Measurements from ENCODE around the gene TMEM72. TPM values are rescaled to one million over a fixed set of nuclear protein-coding genes. Genes with fewer than 3 reads are reported as not detected.
"Not testable (repeated sequence)": the region's sequence is repeated elsewhere in the genome, so short reads cannot be mapped to it uniquely, and the experiment has no call there.

TMEM72 gene
- total and polyA plus RNA-seq, 2 donors (not counting 3 experiments of a cell fraction or from before 2014, with no cell fraction given) = not detected

DNA sequence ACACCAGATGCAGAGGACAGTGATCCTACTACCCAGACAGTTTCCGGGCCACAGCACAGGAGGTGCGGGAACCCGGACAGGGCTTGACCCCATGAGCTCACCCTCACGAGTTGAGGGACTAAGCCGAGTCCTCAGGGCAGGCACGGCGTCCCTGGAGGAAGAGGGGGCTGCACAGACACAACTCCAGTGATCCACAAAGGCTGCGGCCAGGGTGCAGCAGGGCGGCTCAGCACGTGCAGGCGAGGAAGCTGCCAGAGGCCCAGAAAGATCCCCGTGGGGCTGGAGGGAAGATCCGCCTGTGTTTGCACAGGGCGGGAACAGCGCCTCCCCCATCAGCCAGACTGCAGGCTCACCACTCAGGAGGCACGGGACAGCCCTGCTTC is 45.9 kb upstream of the TMEM72 start:
- Histone ChIP-seq H3K9me1 (replicated peaks; ENCODE audit: control insufficient read depth, extremely low read depth, insufficient read depth, low read length) (no peaks in the 10 kb centered on the region), H3K4me2 (ENCODE audit: insufficient read depth, low read length) (peak overlapping the region; percentile 76), H3K27me3 (ENCODE audit: control insufficient read depth in 2 of 2, insufficient read depth in 2 of 2, low read length in 2 of 2) (no peaks in the 10 kb centered on the region), H3K36me3 (ENCODE audit: control insufficient read depth in 2 of 2, extremely low read depth in 1 of 2, insufficient read depth in 2 of 2, low read length in 2 of 2) (no peaks in the 10 kb centered on the region), H3K4me1 (ENCODE audit: control insufficient read depth, extremely low read depth, insufficient read depth, low read length) (peaks cover 5% of the 10 kb centered on the region), H3K9ac (replicated peaks; ENCODE audit: extremely low read depth, insufficient read depth, low read length) (no peak overlapping the region), H3K79me2 (ENCODE audit: control insufficient read depth, insufficient read depth, low read length) (no peaks in the 10 kb centered on the region), H3K27ac (ENCODE audit: insufficient read depth, low read depth, low read length) (no peak overlapping the region), H3K9me3 (replicated peaks; ENCODE audit: control insufficient read depth, insufficient read depth, low read length) (no peaks in the 10 kb centered on the region), H4K20me1 (replicated peaks; ENCODE audit: control insufficient read depth, extremely low read depth, insufficient read depth, low read length) (no peaks in the 10 kb centered on the region), H2AFZ (ENCODE audit: low read depth, low read length) (peak overlapping the region; percentile 9), H3K4me3 (replicated peaks in 1 of 3; ENCODE audit: insufficient read depth in 1 of 3, low read depth in 1 of 3, low read length in 3 of 3) (no peak overlapping the region)
- TF ChIP-seq POLR2A (IDR thresholded peaks at IDR 0.05; ENCODE audit: low read depth, low read length) (no peak), FOS (IDR thresholded peaks at IDR 0.05; ENCODE audit: borderline replicate concordance, insufficient read depth, low read length) (no peak), EZH2 (IDR thresholded peaks at IDR 0.05; ENCODE audit: borderline replicate concordance, low read depth, low read length, severe bottlenecking) (no peak), GATA2 (IDR thresholded peaks at IDR 0.05; ENCODE audit: insufficient read depth, insufficient read length, low read depth, low read length) (no peak), POLR2AphosphoS5 (IDR thresholded peaks at IDR 0.05; ENCODE audit: insufficient read depth, low read depth, low read length) (no peak), MYC (IDR thresholded peaks at IDR 0.05; ENCODE audit: low read depth, low read length) (no peak), JUN (IDR thresholded peaks at IDR 0.05; ENCODE audit: borderline replicate concordance, insufficient read depth, insufficient read length, low read depth) (no peak)
- TF ChIP-seq, protein P1, sequence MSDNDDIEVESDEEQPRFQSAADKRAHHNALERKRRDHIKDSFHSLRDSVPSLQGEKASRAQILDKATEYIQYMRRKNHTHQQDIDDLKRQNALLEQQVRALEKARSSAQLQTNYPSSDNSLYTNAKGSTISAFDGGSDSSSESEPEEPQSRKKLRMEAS (IDR thresholded peaks at IDR 0.05; ENCODE audit: insufficient read depth, insufficient read length) = no peak
- TF ChIP-seq, protein P2, sequence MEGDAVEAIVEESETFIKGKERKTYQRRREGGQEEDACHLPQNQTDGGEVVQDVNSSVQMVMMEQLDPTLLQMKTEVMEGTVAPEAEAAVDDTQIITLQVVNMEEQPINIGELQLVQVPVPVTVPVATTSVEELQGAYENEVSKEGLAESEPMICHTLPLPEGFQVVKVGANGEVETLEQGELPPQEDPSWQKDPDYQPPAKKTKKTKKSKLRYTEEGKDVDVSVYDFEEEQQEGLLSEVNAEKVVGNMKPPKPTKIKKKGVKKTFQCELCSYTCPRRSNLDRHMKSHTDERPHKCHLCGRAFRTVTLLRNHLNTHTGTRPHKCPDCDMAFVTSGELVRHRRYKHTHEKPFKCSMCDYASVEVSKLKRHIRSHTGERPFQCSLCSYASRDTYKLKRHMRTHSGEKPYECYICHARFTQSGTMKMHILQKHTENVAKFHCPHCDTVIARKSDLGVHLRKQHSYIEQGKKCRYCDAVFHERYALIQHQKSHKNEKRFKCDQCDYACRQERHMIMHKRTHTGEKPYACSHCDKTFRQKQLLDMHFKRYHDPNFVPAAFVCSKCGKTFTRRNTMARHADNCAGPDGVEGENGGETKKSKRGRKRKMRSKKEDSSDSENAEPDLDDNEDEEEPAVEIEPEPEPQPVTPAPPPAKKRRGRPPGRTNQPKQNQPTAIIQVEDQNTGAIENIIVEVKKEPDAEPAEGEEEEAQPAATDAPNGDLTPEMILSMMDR (IDR thresholded peaks at IDR 0.05; ENCODE audit: extremely low read depth in 1 of 2, insufficient read depth in 1 of 2, low read depth in 1 of 2, low read length in 2 of 2) = no peak
- no peak for DNase-seq (ENCODE audit: low read depth, low spot score)
- no peak for FAIRE-seq
- ChIA-PET CTCF (interaction anchor here (1.2 to 2.2 kb wide), 3 partner anchors 11 to 23 kb away, joined by 3 to 11 read pairs (median 3); no protein-coding TSS in a partner anchor), POLR2A (no interaction called here)
- BruUV-seq (replicated peaks) = no TSS peak
- intact Hi-C loops (cut with micrococcal nuclease) = loop anchor here (2.0 to 10.0 kb wide), 3 partner anchors 478 to 820 kb away; no protein-coding TSS in a partner anchor
- dilution Hi-C loops (cut with MboI; ENCODE audit: extremely low pct_ligation_motif_present, low sequenced_read_pairs) = no loop called here

DNA sequence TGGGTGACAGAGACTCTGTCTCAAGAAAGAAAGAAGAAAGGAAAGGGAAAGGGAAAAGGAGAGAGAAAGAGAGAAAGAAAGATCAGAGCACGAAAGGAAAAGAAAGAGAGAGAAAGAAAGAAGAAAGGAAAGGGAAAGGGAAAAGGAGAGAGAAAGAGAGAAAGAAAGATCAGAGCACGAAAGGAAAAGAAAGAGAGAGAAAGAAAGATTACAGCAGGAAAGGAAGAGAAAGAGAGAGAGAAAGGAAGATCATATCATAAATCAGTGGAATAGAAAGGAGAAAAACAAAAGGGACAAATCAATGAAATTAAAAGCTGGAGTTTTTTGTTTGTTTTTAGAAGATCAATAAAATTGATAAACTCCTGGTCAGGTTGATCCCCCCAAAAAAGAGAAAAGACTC is 44.8 kb upstream of the TMEM72 start:
- H2AFZ ChIP-seq (ENCODE audit: low read depth, low read length); dilution Hi-C loops (cut with MboI; ENCODE audit: extremely low pct_ligation_motif_present, low sequenced_read_pairs); H3K27ac ChIP-seq (ENCODE audit: insufficient read depth, low read depth, low read length); H3K9me3 ChIP-seq (replicated peaks; ENCODE audit: control insufficient read depth, insufficient read depth, low read length); H3K4me3 ChIP-seq (replicated peaks in 1 of 3; ENCODE audit: insufficient read depth in 1 of 3, low read depth in 1 of 3, low read length in 3 of 3); BruUV-seq (replicated peaks); H3K4me2 ChIP-seq (ENCODE audit: insufficient read depth, low read length); POLR2A ChIA-PET; H3K27me3 ChIP-seq (ENCODE audit: control insufficient read depth in 2 of 2, insufficient read depth in 2 of 2, low read length in 2 of 2); H3K9me1 ChIP-seq (replicated peaks; ENCODE audit: control insufficient read depth, extremely low read depth, insufficient read depth, low read length); DNase-seq (ENCODE audit: low read depth, low spot score); H3K36me3 ChIP-seq (ENCODE audit: control insufficient read depth in 2 of 2, extremely low read depth in 1 of 2, insufficient read depth in 2 of 2, low read length in 2 of 2); FAIRE-seq; H3K79me2 ChIP-seq (ENCODE audit: control insufficient read depth, insufficient read depth, low read length); H4K20me1 ChIP-seq (replicated peaks; ENCODE audit: control insufficient read depth, extremely low read depth, insufficient read depth, low read length); H3K4me1 ChIP-seq (ENCODE audit: control insufficient read depth, extremely low read depth, insufficient read depth, low read length); H3K9ac ChIP-seq (replicated peaks; ENCODE audit: extremely low read depth, insufficient read depth, low read length): not testable (repeated sequence)
- CTCF ChIA-PET = interaction anchor here (3.5 kb wide), 1 partner anchor 9 kb away, joined by 14 read pairs; no protein-coding TSS in a partner anchor
- intact Hi-C loops (cut with micrococcal nuclease) = loop anchor here (10.0 kb wide), 1 partner anchor 822 kb away; no protein-coding TSS in a partner anchor
